K562 (cell line): ENCODE results near the gene ZNF692. TPM values are rescaled to one million over a fixed set of nuclear protein-coding genes. Genes with fewer than 3 reads are reported as not detected.

ENCODE experiments used
- ARNT ChIP-seq, 2 experiments: fragments of 450-650 bp; IDR thresholded peaks; 2 replicates each; pipeline ENCODE4 v1.6.1; 2016; ENCODE audit warnings: mild to moderate bottlenecking in 1 of 2
- ATF1 ChIP-seq, 2 experiments: fragments of 450-650 bp in 1 of 2; IDR thresholded peaks; 2 replicates each; pipeline ENCODE4 v1.6.1; 2016; ENCODE audit warnings: missing compliant biosample characterization in 1 of 2, missing genetic modification characterization in 1 of 2
- CEBPG ChIP-seq, 3 experiments: fragments of 200-800 bp in 1 of 3; sonication (Bioruptor generic) in 1 of 3; sonication (generic) in 1 of 3; formaldehyde crosslinking in 1 of 3; IDR thresholded peaks in 2 of 3; conservative IDR thresholded peaks in 1 of 3; 2 replicates each; pipeline versions ENCODE4 v1.6.1 to v1.8.0; 2016 to 2022; ENCODE audit warnings: missing compliant biosample characterization in 2 of 3, missing genetic modification characterization in 2 of 3, mild to moderate bottlenecking in 1 of 3, missing genetic modification reagents in 1 of 3
- CREB1 ChIP-seq, 2 experiments: sonication (generic) in 1 of 2; formaldehyde crosslinking in 1 of 2; IDR thresholded peaks; 2 replicates each; pipeline versions ENCODE4 v1.6.1 to v1.8.0; 2012 to 2022; ENCODE audit warnings: inconsistent platforms in 1 of 2, mild to moderate bottlenecking in 1 of 2, missing genetic modification reagents in 1 of 2, moderate library complexity in 1 of 2
- FOSL1 ChIP-seq: fragments of 200-800 bp; sonication (Bioruptor generic); conservative IDR thresholded peaks from 2 replicates; pipeline ENCODE4 v1.6.1; 2016; ENCODE audit warnings: missing genetic modification characterization, missing compliant biosample characterization
- FOXM1 ChIP-seq, 2 experiments: fragments of 450-650 bp in 1 of 2; sonication (generic) in 1 of 2; formaldehyde crosslinking in 1 of 2; IDR thresholded peaks; 2 replicates each; pipeline versions ENCODE4 v1.6.1 to v1.9.0; 2017 to 2022; ENCODE audit warnings: low read depth in 2 of 2, mild to moderate bottlenecking in 2 of 2, missing genetic modification reagents in 1 of 2, moderate library complexity in 1 of 2
- FOXO4 ChIP-seq: fragments of 450-650 bp; formaldehyde crosslinking; IDR thresholded peaks from 2 replicates; pipeline ENCODE4 v1.4.0; 2020; ENCODE audit warnings: mild to moderate bottlenecking, moderate library complexity
- HCFC1 ChIP-seq: IDR thresholded peaks from 2 replicates; pipeline ENCODE4 v1.6.1; 2012; ENCODE audit warnings: low read depth, low read length, improper control_type of control experiment
- HINFP ChIP-seq: fragments of 450-650 bp; conservative IDR thresholded peaks from 2 replicates; pipeline ENCODE4 v1.6.1; 2016; ENCODE audit warnings: missing genetic modification characterization, low read depth, mild to moderate bottlenecking, control low read depth, missing compliant biosample characterization
- HMG20A ChIP-seq: fragments of 450-650 bp; formaldehyde crosslinking; conservative IDR thresholded peaks from 2 replicates; pipeline ENCODE4 v1.4.0; 2020; ENCODE audit warnings: mild to moderate bottlenecking, mixed read lengths
- LCOR ChIP-seq: sonication (generic); formaldehyde crosslinking; IDR thresholded peaks from 2 replicates; pipeline ENCODE4 v1.8.0; 2022; ENCODE audit warnings: mild to moderate bottlenecking, missing genetic modification reagents
- NFYB ChIP-seq: IDR thresholded peaks from 2 replicates; pipeline ENCODE4 v1.6.1; 2011; ENCODE audit warnings: mild to moderate bottlenecking, moderate library complexity; ENCODE audit not compliant: insufficient read length; ENCODE audit errors: extremely low read depth
- RCOR1 ChIP-seq, 2 experiments: IDR thresholded peaks; 2 replicates each; pipeline ENCODE4 v1.6.1; 2012; ENCODE audit warnings: low read depth in 2 of 2, low read length in 2 of 2, borderline replicate concordance in 1 of 2, improper control_type of control experiment in 1 of 2
- STAT5B ChIP-seq: fragments of 250-450 bp; sonication (Bioruptor Pico); IDR thresholded peaks from 2 replicates; pipeline ENCODE4 v1.8.0; 2021; ENCODE audit warnings: mild to moderate bottlenecking, inconsistent platforms
- THRAP3 ChIP-seq: fragments of 450-650 bp; IDR thresholded peaks from 2 replicates; pipeline ENCODE4 v1.6.1; 2016; ENCODE audit warnings: mild to moderate bottlenecking, inconsistent platforms, borderline replicate concordance
- VEZF1 ChIP-seq: fragments of 200-800 bp; sonication (Bioruptor generic); IDR thresholded peaks from 2 replicates; pipeline ENCODE4 v1.6.1; 2017; ENCODE audit warnings: missing genetic modification characterization, missing compliant biosample characterization
- ZNF217 ChIP-seq: sonication (generic); formaldehyde crosslinking; IDR thresholded peaks from 2 replicates; pipeline ENCODE4 v1.8.0; 2022; ENCODE audit warnings: mild to moderate bottlenecking, missing genetic modification reagents
- ZNF239 ChIP-seq: fragments of 250-450 bp; sonication (Bioruptor Pico); IDR thresholded peaks from 2 replicates; pipeline ENCODE4 v1.4.0; 2020; ENCODE audit warnings: mild to moderate bottlenecking
- ZNF274 ChIP-seq: IDR thresholded peaks from 2 replicates; pipeline ENCODE4 v1.6.1; 2011; ENCODE audit warnings: low read depth, mild to moderate bottlenecking, low read length, moderate library complexity, borderline replicate concordance
- ZNF586 ChIP-seq: fragments of 450-650 bp; formaldehyde crosslinking; conservative IDR thresholded peaks from 2 replicates; pipeline ENCODE4 v1.4.0; 2020; ENCODE audit warnings: mild to moderate bottlenecking, moderate library complexity
- ZNF79 ChIP-seq: fragments of 250-450 bp; sonication (Bioruptor Pico); IDR thresholded peaks from 2 replicates; pipeline ENCODE4 v1.4.0; 2020; ENCODE audit warnings: low read depth, mild to moderate bottlenecking, moderate library complexity
- polyA plus RNA-seq, 8 experiments: library from polyadenylated mRNA; depleted of rRNA in 4 of 8; stranded (reverse) in 5 of 8; unstranded in 3 of 8; fragments of >200 nt; fragmentation: Nextera tagmentation in 2 of 8; fragmentation: Illumina TruSeq in 1 of 8; extraction: Ambion mirVana in 2 of 8; extraction: Trizol in 1 of 8; gene quantifications; 2 replicates each; pipeline versions ENCODE4 v1.2.1 to v1.2.3, GENCODE V29; 2011 to 2014; ENCODE audit warnings: inconsistent platforms in 1 of 8, missing spikeins in 1 of 8
- total RNA-seq, 7 experiments: library from RNA; depleted of rRNA in 6 of 7; stranded (reverse); fragments of >200 nt in 6 of 7; fragmentation: Illumina TruSeq in 2 of 7; extraction: Trizol in 2 of 7; gene quantifications; 2 replicates each; pipeline versions ENCODE4 v1.2.1 to v1.2.3, GENCODE V29; 2011 to 2021; ENCODE audit warnings: low replicate concordance in 1 of 7

The ZNF692 gene
- total and polyA plus RNA-seq, 9 of the 15 experiments (the other 6 are each of a cell fraction or from before 2014, with no cell fraction given): 8.4 to 143 (median 55.9) TPM

GRCh38 chr1:248873993-248874533 lies 15.2 kb upstream of the ZNF692 start (continued):
- TF ChIP-seq THRAP3 (peak; percentile 80; the same call in 1 of the 2 replicates), HINFP (tag) (no peak), CREB1 (IDR thresholded peaks at IDR 0.05) (peak; percentile 83), CREB1 (CRISPR knock-in tag; IDR thresholded peaks at IDR 0.05) (peak; percentile 85), HMG20A (CRISPR knock-in tag) (no peak), ZNF586 (CRISPR knock-in tag) (0 out of 2 replicates have a peak, but pooled peaks have one; percentile 12), LCOR (CRISPR knock-in tag) (peak; percentile 88), STAT5B (CRISPR knock-in tag) (no peak), VEZF1 (CRISPR knock-in tag) (peak; percentile 34; the same call in 1 of the 2 replicates), NFYB (no peak), CEBPG (CRISPR knock-in tag; IDR thresholded peaks at IDR 0.05) (no peak), CEBPG (tag; conservative IDR thresholded peaks at IDR 0.05 in 1 of 2, IDR thresholded peaks at IDR 0.05 in 1 of 2) (peak in 1 of 2 experiments; percentile 60; a peak in 3 of 4 replicates), ARNT (IDR thresholded peaks at IDR 0.05) (peak; percentile 65 to 90; a peak in 3 of 4 replicates), RCOR1 (IDR thresholded peaks at IDR 0.05; ENCODE audit: borderline replicate concordance in 1 of 2, low read depth in 2 of 2, low read length in 2 of 2) (peak in 1 of 2 experiments; percentile 58; a peak in 2 of 4 replicates), HCFC1 (peak; percentile 40), ATF1 (CRISPR knock-in tag; IDR thresholded peaks at IDR 0.05) (no peak), ATF1 (tag; IDR thresholded peaks at IDR 0.05) (peak; percentile 98), ZNF79 (CRISPR knock-in tag) (no peak; the same call in 1 of the 2 replicates), ZNF239 (CRISPR knock-in tag) (0 out of 2 replicates have a peak, but pooled peaks have one; percentile 5), FOXO4 (no peak), FOSL1 (tag) (peak; percentile 84), ZNF217 (no peak), FOXM1 (IDR thresholded peaks at IDR 0.05; ENCODE audit: low read depth) (peak; percentile 44), FOXM1 (CRISPR knock-in tag; IDR thresholded peaks at IDR 0.05; ENCODE audit: low read depth) (no peak), ZNF274 (peak; percentile 67; the same call in 1 of the 2 replicates)
